ENCODE measurements around the gene POMGNT1. TPM values are rescaled to one million over a fixed set of nuclear protein-coding genes. Genes with fewer than 3 reads are reported as not detected.

POMGNT1 gene
- total and polyA plus RNA-seq, 2 of the 13 experiments (the other 11 are each of a cell fraction or from before 2014, with no cell fraction given) = 33.9 to 46.8 TPM

GRCh38 chr1:46247436-46248121 lies 49.3 kb upstream of the POMGNT1 start, which contains the start of gene RAD54L (continued):
- TF ChIP-seq UBTF (CRISPR knock-in tag; IDR thresholded peaks at IDR 0.05) (peak; percentile 24; the same call in 1 of the 2 replicates), ZBTB46 (CRISPR knock-in tag; IDR thresholded peaks at IDR 0.05; ENCODE audit: borderline replicate concordance) (no peak), CREB3 (CRISPR knock-in tag; IDR thresholded peaks at IDR 0.05) (no peak), EZH2 (conservative IDR thresholded peaks at IDR 0.05; ENCODE audit: low read depth, low read length) (no peak), NR0B2 (CRISPR knock-in tag; IDR thresholded peaks at IDR 0.05) (peak; percentile 71), GATA4 (IDR thresholded peaks at IDR 0.05; ENCODE audit: borderline replicate concordance, low read depth) (no peak), TMF1 (CRISPR knock-in tag; IDR thresholded peaks at IDR 0.05; ENCODE audit: low read depth) (no peak), ZNF761 (CRISPR knock-in tag; conservative IDR thresholded peaks at IDR 0.05) (no peak), POLR2AphosphoS5 (IDR thresholded peaks at IDR 0.05; ENCODE audit: low read depth, low read length) (peak; percentile 66), SALL1 (CRISPR knock-in tag; IDR thresholded peaks at IDR 0.05) (peak; percentile 57), EHMT2 (IDR thresholded peaks at IDR 0.05; ENCODE audit: borderline replicate concordance, low read depth, low read length) (no peak), RFXANK (CRISPR knock-in tag; IDR thresholded peaks at IDR 0.05) (no peak), ZNF879 (CRISPR knock-in tag; IDR thresholded peaks at IDR 0.05) (no peak), ZNF687 (CRISPR knock-in tag; IDR thresholded peaks at IDR 0.05) (peak; percentile 52; the same call in 1 of the 2 replicates), ZNF253 (CRISPR knock-in tag; IDR thresholded peaks at IDR 0.05; ENCODE audit: borderline replicate concordance) (peak; percentile 89; the same call in 1 of the 2 replicates), HOXA3 (CRISPR knock-in tag; IDR thresholded peaks at IDR 0.05) (peak; percentile 62), GATAD1 (CRISPR knock-in tag; IDR thresholded peaks at IDR 0.05) (peak; percentile 97)
- TF ChIP-seq, protein P1, sequence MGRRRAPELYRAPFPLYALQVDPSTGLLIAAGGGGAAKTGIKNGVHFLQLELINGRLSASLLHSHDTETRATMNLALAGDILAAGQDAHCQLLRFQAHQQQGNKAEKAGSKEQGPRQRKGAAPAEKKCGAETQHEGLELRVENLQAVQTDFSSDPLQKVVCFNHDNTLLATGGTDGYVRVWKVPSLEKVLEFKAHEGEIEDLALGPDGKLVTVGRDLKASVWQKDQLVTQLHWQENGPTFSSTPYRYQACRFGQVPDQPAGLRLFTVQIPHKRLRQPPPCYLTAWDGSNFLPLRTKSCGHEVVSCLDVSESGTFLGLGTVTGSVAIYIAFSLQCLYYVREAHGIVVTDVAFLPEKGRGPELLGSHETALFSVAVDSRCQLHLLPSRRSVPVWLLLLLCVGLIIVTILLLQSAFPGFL (CRISPR knock-in tag; IDR thresholded peaks at IDR 0.05) = no peak

Measured in HepG2 (cell line).